NOMO-1 (cell line): ENCODE data around the gene TCF3.

Source experiments
- DNase-seq, 2 experiments: peaks; one replicate each; lab custom pipeline; 2025; ENCODE audit not compliant: unreplicated experiment in 2 of 2; lab: John Stamatoyannopoulos, UW

Gene TCF3

GRCh38 chr19:1632462-1633268 is 19.8 kb downstream of the TCF3 start:
- no peak for DNase-seq

- no peak for DNase-seq
These were observed 20.8 kb downstream of the TCF3 start for GRCh38 chr19:1631557-1632100.

- DNase-seq: no peak
These were observed 21.6 kb downstream of the TCF3 start for GRCh38 chr19:1630811-1631210.

GRCh38 chr19:1630012-1630411 is 22.4 kb downstream of the TCF3 start:
- DNase-seq: no peak

- DNase-seq: no peak
These were observed 23.1 kb downstream of the TCF3 start for GRCh38 chr19:1629256-1629808.

GRCh38 chr19:1627194-1627593 is 25.2 kb downstream of the TCF3 start:
- DNase-seq: no peak

GRCh38 chr19:1626417-1627010 is 25.9 kb downstream of the TCF3 start:
- no peak for DNase-seq

GRCh38 chr19:1624458-1624857 is 28.0 kb downstream of the TCF3 start:
- DNase-seq: no peak

- DNase-seq: no peak
These were observed 29.9 kb downstream of the TCF3 start for GRCh38 chr19:1622541-1622940.

GRCh38 chr19:1622007-1622406 is 30.4 kb downstream of the TCF3 start:
- no peak for DNase-seq

- no peak for DNase-seq
These were observed 30.8 kb downstream of the TCF3 start for GRCh38 chr19:1621574-1621973.

- no peak for DNase-seq
These were observed 31.4 kb downstream of the TCF3 start for GRCh38 chr19:1621021-1621420.

- no peak for DNase-seq
These were observed 31.9 kb downstream of the TCF3 start for GRCh38 chr19:1620502-1620901.

GRCh38 chr19:1619703-1620102 is 32.7 kb downstream of the TCF3 start:
- DNase-seq: no peak

GRCh38 chr19:1619094-1619439 is 33.3 kb downstream of the TCF3 start:
- no peak for DNase-seq

GRCh38 chr19:1618157-1619093 is 34.0 kb downstream of the TCF3 start:
- no peak for DNase-seq

- no peak for DNase-seq
These were observed 35.5 kb downstream of the TCF3 start for GRCh38 chr19:1616875-1617274.

- no peak for DNase-seq
These were observed 36.0 kb downstream of the TCF3 start for GRCh38 chr19:1616396-1616795.

GRCh38 chr19:1615156-1615765 is 37.2 kb downstream of the TCF3 start:
- no peak for DNase-seq

- no peak for DNase-seq
These were observed 38.4 kb downstream of the TCF3 start for GRCh38 chr19:1613808-1614570.
